Kidney (tissue), 14 donors: ENCODE data around the gene SNED1. TPM values are rescaled to one million over a fixed set of nuclear protein-coding genes. Genes with fewer than 3 reads are reported as not detected.
A peak's percentile ranks its signal among the peaks of the same experiment; 100 is the strongest.
"Not testable (repeated sequence)": the region's sequence is repeated elsewhere in the genome, so short reads cannot be mapped to it uniquely, and the experiment has no call there.

ENCODE experiments used
- DNase-seq, 5 donors: peaks; one replicate each; pipeline ENCODE4 v3.0.0-alpha.2; 2013 to 2020
- FAIRE-seq: peaks from 2 replicates; lab custom pipeline; 2012; peaks lifted over from hg19 to GRCh38; lab: Jason Lieb, UNC
- H3K27ac ChIP-seq, 2 donors: one replicate each; pipeline ENCODE4 v1.7.0; 2013; ENCODE audit warnings: low read depth in 2 of 2, low read length in 2 of 2, inconsistent platforms in 1 of 2
- H3K27me3 ChIP-seq: one replicate; pipeline ENCODE4 v1.7.1; 2013; ENCODE audit warnings: low read length, inconsistent platforms; ENCODE audit not compliant: control insufficient read depth, insufficient read depth
- H3K36me3 ChIP-seq, 3 donors: one replicate each; pipeline versions ENCODE4 v1.7.0 to v1.7.1; 2013; ENCODE audit warnings: low read length in 3 of 3, control low read depth in 1 of 3, inconsistent platforms in 1 of 3; ENCODE audit not compliant: insufficient read depth in 3 of 3, control insufficient read depth in 2 of 3
- H3K4me1 ChIP-seq, 3 donors: one replicate each; pipeline versions ENCODE4 v1.7.0 to v1.7.1; 2013; ENCODE audit warnings: low read length in 3 of 3, inconsistent platforms in 1 of 3, low read depth in 1 of 3; ENCODE audit not compliant: control insufficient read depth in 2 of 3, insufficient read depth in 2 of 3
- H3K4me3 ChIP-seq, 3 donors: one replicate each; pipeline versions ENCODE4 v1.7.0 to v1.8.1; 2013; ENCODE audit warnings: low read length in 3 of 3, control low read depth in 1 of 3, inconsistent platforms in 1 of 3
- H3K9ac ChIP-seq, 3 donors: one replicate each; pipeline versions ENCODE4 v1.7.0 to v1.7.1; 2013; ENCODE audit warnings: low read length in 3 of 3, control low read depth in 1 of 3, inconsistent platforms in 1 of 3
- H3K9me3 ChIP-seq, 3 donors: one replicate each; pipeline versions ENCODE4 v1.7.0 to v1.7.1; 2013; ENCODE audit warnings: low read length in 3 of 3, control low read depth in 1 of 3, inconsistent platforms in 1 of 3; ENCODE audit not compliant: control insufficient read depth in 2 of 3, insufficient read depth in 1 of 3
- CTCF ChIP-seq: IDR thresholded peaks from 3 replicates; pipeline ENCODE4 v1.5.1; 2012; ENCODE audit warnings: mild to moderate bottlenecking, moderate library complexity, borderline replicate concordance; ENCODE audit not compliant: insufficient read depth; ENCODE audit errors: extremely low read depth
- intact Hi-C: fragments of 100-400 bp; cut with DNase I; formaldehyde crosslinking; loops from one replicate; pipeline ENCODE4 v1.11.1; 2022
- polyA plus RNA-seq: library from polyadenylated mRNA; stranded (reverse); fragments of 350-450 nt; fragmentation: Illumina TruSeq; extraction: RNeasy Lipid Tissue Mini Kit (QIAGEN cat#74804); gene quantifications from one replicate; pipeline ENCODE4 v1.2.3, GENCODE V29; 2014; ENCODE audit warnings: low read depth, low replicate concordance; ENCODE audit not compliant: insufficient read depth
- total RNA-seq: library from RNA; stranded (reverse); fragmentation: NEBNext Ultra II Directional; extraction: Animal tissue kit (Norgen Biotek cat#: 25700); gene quantifications from one replicate; pipeline ENCODE4 v1.2.1, GENCODE V29; 2021
- donor health status: control.
- donor health status: control.
- donor health status: control.
- donor health status: control.
- donor health status: control.
- donor health status: DM: yes; HTN: yes; CAD: no.
- donor health status: Normal renal cell carcinoma (clear cell type).

Gene SNED1
- total and polyA plus RNA-seq, 2 donors from 2014 or later, result 3.0 to 42.1 TPM

- H3K27me3 ChIP-seq, result no peaks in the 10 kb centered on the region
- FAIRE-seq, result no peak
- H3K9ac ChIP-seq, result no peak overlapping the region
- no peak overlapping the region for H3K4me3 ChIP-seq
- intact Hi-C loops, result no loop called here
- H3K36me3 ChIP-seq, result no peaks in the 10 kb centered on the region
- DNase-seq, result peak in 1 of 5 donors; percentile 64
- no peak overlapping the region for H3K27ac ChIP-seq
- no peak for TF ChIP-seq CTCF
- no peaks in the 10 kb centered on the region for H3K9me3 ChIP-seq
- no peaks in the 10 kb centered on the region for H3K4me1 ChIP-seq
Observed at GRCh38 chr2:240972201-240972600, 26.2 kb upstream of the SNED1 start.

GRCh38 chr2:240972636-240973521, 25.5 kb upstream of the SNED1 start:
- no peak overlapping the region for H3K9ac ChIP-seq
- no peaks in the 10 kb centered on the region for H3K36me3 ChIP-seq
- H3K4me3 ChIP-seq, result no peak overlapping the region
- H3K27me3 ChIP-seq, result no peaks in the 10 kb centered on the region
- no peak overlapping the region for H3K27ac ChIP-seq
- FAIRE-seq (no peak), DNase-seq (peak in 2 of 5 donors; percentile 50 to 91)
- intact Hi-C loops, result no loop called here
- no peak for TF ChIP-seq CTCF
- no peaks in the 10 kb centered on the region for H3K4me1 ChIP-seq
- no peaks in the 10 kb centered on the region for H3K9me3 ChIP-seq

- no peak for TF ChIP-seq CTCF
- no peak overlapping the region for H3K27ac ChIP-seq
- H3K9me3 ChIP-seq, result no peaks in the 10 kb centered on the region
- no peak overlapping the region for H3K9ac ChIP-seq
- no peaks in the 10 kb centered on the region for H3K27me3 ChIP-seq
- DNase-seq, result no peak
- H3K4me1 ChIP-seq, result no peaks in the 10 kb centered on the region
- no peaks in the 10 kb centered on the region for H3K36me3 ChIP-seq
- no peak overlapping the region for H3K4me3 ChIP-seq
- intact Hi-C loops, result no loop called here
- FAIRE-seq, result no peak
Observed at GRCh38 chr2:240974771-240975572, 23.4 kb upstream of the SNED1 start.

- H3K27ac ChIP-seq, H3K9me3 ChIP-seq, H3K36me3 ChIP-seq, H3K4me1 ChIP-seq, H3K27me3 ChIP-seq, H3K4me3 ChIP-seq, FAIRE-seq, H3K9ac ChIP-seq, intact Hi-C loops: not testable (repeated sequence)
- DNase-seq, result peak in 1 of 5 donors; percentile 45
Observed at GRCh38 chr2:240975903-240976302, 22.5 kb upstream of the SNED1 start.
